NCI-H1105 (cell line): ENCODE results near the gene NFIB.

Experiments
- DNase-seq: peaks from one replicate; lab custom pipeline; 2025; lab: John Stamatoyannopoulos, UW

The NFIB gene

DNA sequence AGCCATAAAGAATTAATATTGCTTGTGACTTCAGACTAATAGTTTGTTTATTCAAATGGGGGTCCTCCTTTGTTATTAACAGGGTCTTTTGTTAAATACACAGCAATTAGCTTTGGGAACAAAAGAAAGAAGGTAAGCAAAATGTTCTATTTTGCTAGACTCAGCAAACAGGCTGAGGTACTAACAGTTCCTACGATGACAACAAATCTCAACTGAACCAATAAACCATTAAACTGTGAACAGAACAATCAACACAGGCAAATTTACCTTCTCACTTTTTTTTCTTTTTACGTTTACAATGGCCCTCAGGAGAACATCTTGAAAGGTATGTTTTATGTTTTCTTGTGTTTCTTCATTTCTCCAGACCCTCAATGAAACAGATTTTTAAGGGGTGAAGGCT, 207.2 kb downstream of the NFIB start:
- DNase-seq = peak; percentile 51

- no peak for DNase-seq
Observed at GRCh38 chr9:14104496-14104895, 209.4 kb downstream of the NFIB start.

GRCh38 chr9:14103115-14103514, 210.8 kb downstream of the NFIB start:
- DNase-seq = no peak

DNA sequence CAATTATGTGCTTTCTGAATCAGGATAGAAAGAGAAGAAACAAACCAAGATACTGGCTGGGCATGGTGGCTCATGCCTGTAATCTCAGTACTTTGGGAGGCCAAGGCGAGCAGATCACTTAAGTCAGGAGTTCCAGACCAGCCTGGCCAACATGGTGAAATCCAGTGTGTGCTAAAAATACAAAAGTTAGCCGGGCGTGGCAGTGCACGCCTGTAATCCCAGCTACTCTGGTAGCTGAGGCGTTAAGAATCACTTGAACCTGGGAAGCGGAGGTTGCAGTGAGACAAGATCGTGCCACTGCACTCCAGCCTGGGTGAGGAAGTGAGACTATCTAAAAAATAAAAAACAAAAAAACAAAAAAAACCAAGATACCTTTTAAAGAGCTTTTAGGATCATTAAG, 214.2 kb downstream of the NFIB start:
- no peak for DNase-seq

- no peak for DNase-seq
Observed at GRCh38 chr9:14098486-14099180, 215.3 kb downstream of the NFIB start.

DNA sequence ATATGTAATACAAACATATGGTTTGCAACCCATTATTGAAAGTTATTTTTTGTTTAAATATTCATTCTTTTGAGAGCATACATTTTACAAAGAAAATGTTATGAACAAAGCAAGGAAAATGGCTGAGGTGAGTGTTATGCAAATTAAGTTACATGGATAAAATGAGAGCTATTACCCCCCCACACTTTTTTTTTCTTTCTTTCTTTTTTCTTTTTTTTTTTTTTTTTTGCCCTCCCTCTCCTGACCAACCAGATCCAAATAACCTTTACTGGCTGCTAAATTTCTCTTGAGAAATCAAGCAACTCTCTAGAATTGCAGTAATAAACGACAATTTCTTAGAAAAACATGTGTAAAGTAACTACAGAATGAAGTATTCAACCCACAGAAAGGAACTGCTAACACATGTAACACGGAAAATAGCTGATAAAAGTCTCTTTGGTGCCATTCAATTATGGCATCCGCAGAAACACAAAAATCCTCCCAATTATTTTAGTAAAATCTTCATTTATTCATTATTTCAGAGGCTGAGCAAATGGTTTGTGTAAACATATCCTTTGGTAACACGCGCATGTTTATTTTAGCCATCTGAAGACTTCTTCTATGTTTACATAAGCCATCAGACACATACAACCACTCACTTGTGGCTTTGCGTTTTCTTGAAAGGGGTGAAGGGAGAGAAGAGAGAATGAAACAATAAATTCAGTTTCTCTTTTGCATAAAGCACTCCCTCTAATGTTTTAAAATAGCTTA, 216.1 kb downstream of the NFIB start:
- DNase-seq = no peak

DNA sequence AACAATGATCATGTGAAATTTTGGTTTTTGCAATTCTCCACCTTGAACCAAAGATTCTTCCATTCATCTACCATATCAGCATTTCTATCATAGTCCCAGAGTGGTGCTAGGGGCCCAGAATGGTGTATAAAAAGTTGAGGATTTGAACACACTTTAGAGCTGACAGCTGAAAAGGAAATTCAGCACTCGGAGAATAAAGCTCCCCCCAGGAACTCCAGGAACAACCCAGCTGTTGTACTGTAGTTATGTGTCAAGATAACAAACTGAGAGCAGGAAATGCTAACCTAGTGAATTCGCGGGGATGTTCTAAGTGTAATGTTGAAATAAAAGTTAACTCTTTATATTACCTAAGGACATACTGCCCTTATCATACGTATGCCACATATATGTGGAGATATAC, 216.7 kb downstream of the NFIB start:
- no peak for DNase-seq

DNA sequence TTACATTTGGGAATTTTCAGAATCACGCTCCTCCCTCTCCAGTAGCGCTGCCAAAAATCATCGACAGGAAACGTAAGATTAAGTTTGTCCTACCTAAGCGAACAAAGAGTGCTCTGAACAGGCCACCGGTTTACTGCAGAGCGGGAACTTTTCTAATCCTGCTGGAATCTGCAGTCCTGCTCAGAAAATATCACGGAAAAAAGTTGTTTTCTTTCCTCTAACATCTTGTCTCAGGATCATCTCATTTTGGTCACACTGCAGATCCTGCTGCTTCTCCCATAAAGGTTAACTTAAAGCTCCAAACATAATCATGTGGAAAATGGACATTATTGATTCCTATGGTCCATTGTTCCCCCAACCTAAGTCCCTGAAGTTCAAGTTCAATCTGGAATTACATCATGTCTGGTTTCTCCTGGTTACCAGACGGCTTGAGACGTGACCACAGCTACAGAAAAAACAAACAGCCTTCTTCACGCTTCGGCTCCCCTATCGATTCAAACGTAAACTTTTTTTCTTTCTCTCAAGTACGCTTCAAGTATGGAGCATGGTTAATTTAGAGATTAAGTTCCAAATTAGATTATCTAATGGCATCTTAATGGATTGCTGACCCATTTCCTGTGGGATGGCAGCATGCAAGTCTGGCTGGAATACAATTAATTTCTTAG, 217.6 kb downstream of the NFIB start:
- DNase-seq = peak; percentile 55

DNA sequence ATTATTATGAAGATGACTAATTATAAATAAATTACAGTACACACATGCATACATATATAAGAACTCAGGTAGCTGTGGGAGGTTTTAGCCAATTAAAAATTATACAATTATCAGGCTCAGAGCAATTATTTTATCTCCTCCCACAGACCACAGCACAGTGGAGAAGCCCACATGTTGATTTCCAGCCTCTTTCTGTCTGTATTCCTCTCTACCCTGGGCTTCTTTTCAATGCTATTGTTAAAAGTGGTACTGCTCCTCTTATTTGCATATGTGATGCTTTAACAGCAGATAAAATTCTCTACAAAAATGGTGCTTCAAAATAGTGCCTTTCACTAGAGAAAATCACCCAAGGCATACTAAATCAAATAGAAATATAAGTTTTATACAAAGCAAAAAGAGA, 218.7 kb downstream of the NFIB start:
- DNase-seq = no peak

GRCh38 chr9:14094491-14094890, 219.4 kb downstream of the NFIB start:
- DNase-seq = no peak

DNA sequence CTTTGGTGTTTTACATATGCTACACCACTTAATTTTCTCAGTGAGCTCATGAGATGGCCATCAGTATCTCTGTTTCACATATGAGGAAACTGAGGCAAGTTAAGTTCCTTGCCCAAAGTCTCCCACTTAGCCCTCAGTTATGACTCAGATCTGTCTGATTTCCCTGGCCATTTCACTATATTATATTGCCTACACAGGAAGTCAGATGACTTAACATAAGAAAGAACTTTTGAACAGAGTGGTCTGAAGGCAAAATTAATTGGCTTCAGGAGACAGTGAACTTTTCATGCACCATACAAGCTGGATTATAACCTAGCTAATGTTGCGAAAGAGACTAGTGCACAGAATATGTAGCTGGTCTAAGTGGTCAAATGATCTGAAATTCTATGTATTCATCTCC, 221.6 kb downstream of the NFIB start:
- no peak for DNase-seq

DNA sequence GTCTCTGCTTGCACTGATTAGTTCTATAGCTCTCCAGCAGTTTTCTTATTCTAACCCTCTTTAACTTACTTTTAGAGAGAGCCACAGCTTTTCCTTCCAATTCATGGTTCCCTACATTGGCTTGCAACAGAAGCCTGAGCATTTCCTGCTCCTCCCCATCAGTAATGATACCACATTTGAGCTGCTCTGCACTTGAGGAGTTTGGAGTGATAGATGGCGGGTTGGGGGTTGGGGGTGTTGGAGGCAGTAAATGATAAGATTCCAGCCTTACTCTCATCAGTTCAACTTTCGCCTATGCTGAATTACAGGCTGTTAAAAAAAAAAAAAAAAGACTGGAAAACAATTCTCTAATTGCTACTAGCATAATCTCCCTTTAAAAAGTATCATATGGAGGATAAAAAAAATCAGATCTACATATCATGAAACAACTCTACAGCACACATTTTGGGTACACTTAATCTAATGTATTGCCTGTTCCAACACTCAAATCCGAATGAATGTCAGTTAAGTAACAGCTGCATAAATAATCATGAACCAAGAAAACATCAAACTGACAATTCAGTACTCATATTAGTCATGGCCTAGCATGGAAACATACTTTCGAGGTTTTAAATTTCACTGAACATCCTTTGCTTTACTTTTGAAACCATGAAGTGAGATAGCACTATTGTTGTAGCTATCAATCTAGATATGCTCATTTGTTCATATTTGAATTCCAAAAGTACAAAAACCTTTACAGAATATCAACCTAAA, 224.7 kb downstream of the NFIB start:
- DNase-seq = no peak

DNA sequence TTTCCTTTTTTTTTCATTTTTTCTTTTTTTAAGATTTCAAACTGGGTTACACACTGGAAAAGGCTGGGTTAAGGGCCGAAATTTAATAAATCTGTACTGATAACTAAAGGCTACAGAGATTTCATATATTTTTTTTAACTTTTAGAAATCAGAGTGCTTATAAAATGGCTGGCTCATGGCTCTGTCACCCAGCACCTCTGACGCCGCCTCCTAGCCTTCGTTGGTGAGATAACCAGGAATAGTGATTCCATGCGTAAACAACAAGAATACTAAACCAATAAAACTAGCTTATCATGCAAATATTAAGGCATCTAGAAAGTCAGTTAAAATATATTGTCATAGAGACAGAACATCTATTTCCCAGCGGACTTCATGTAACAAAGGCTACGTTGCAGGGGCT, 226.4 kb downstream of the NFIB start:
- no peak for DNase-seq

- DNase-seq = no peak
Observed at GRCh38 chr9:14086495-14086894, 227.4 kb downstream of the NFIB start.

GRCh38 chr9:14085810-14086209, 228.1 kb downstream of the NFIB start:
- DNase-seq = no peak

GRCh38 chr9:14084867-14085266, 229.1 kb downstream of the NFIB start:
- DNase-seq = no peak

GRCh38 chr9:14083366-14083765, 230.6 kb downstream of the NFIB start:
- no peak for DNase-seq

DNA sequence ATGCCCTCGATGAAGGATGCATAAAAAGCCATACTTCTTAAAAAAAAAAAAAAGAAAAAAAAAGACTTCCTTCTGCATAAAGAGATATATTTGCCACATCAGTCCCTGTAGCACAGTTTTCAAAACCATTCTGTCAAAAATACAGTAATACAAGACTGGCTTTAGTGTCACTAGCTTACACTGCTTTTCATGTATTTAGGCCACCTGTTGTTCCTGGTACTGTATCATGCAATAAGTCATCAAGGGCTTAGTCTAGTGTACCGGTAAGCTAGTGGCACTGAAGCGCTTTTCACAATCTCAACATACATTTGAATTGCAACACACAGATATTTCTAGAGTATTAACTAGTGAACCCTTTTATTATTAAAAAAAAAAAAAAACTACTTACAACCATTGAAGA, 231.2 kb downstream of the NFIB start:
- DNase-seq = no peak

DNA sequence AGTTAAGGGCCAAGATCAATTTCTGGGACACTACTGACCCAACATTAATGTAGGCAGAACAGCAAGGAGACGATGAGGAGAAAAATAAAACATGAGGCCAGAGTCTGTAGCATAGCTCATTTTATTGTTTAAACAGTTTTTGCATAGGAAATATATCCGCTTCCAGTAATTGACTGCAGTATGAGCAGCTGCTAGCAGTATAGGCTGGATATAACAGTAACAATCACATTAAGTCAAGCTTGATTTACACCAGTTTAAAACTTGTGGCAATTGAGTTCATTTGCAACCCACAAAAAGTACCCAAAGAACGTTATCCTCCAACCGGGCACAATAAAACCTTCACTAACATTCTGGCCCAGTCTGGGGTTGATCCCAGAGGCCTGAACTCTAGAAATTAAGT, 232.2 kb downstream of the NFIB start:
- no peak for DNase-seq

GRCh38 chr9:14080959-14081542, 232.9 kb downstream of the NFIB start:
- DNase-seq = no peak

- DNase-seq = no peak
Observed at GRCh38 chr9:14079440-14079839, 234.5 kb downstream of the NFIB start.

DNA sequence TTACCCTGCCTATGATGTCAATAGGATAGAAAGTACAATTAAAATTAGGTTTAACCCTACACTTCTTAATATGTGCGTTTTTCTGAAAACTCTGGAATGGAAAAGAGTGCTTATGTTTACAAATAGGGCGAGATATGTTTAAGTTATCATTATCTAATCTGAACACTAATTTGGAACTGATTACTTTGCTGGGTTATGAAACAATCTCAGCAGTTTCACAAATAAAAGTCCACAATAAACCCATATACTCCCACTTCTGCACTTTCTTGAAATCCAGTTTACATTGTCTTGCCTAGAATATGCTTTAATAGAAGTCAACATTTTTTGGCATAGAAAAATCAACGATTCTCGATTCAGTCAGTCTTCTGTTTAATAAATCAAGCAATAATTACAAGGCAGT, 236.3 kb downstream of the NFIB start:
- DNase-seq = no peak
